ENCODE results near the gene RALGPS2.
A peak's percentile ranks its signal among the peaks of the same experiment; 100 is the strongest.

The RALGPS2 gene

DNA sequence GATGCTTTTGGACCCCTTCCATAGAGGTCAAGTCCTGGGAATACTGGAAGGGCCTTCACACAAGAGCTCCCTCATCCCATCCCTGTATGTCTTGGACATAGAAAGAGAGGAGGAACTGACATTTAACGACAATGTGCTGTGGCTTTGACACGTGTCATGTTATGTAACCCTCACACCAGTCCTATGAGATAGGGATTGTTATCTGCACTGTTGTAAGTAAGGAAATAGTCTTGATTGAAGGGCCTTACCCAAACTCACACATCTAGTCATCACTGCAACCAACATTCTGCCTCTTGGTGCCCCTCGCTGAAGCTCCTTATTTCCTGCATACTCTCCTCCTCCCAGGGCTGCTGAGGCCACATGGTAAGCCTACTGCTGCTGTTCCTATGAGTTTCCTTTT lies 209.5 kb downstream of the RALGPS2 start:
- Mint-ChIP-seq H3K4me3 (no peak overlapping the region), H3K36me3 (ENCODE audit: low read depth) (no peaks in the 10 kb centered on the region)

GRCh38 chr1:178935610-178936009 lies 210.6 kb downstream of the RALGPS2 start:
- no peaks in the 10 kb centered on the region for H3K27me3 Mint-ChIP-seq (ENCODE audit: low read depth)
- H3K4me3 Mint-ChIP-seq: no peak overlapping the region
- H3K36me3 Mint-ChIP-seq (ENCODE audit: low read depth): no peaks in the 10 kb centered on the region
- H3K4me1 Mint-ChIP-seq: peaks cover 84% of the 10 kb centered on the region
- no peaks in the 10 kb centered on the region for H3K9me3 Mint-ChIP-seq
- TF ChIP-seq, protein P1, sequence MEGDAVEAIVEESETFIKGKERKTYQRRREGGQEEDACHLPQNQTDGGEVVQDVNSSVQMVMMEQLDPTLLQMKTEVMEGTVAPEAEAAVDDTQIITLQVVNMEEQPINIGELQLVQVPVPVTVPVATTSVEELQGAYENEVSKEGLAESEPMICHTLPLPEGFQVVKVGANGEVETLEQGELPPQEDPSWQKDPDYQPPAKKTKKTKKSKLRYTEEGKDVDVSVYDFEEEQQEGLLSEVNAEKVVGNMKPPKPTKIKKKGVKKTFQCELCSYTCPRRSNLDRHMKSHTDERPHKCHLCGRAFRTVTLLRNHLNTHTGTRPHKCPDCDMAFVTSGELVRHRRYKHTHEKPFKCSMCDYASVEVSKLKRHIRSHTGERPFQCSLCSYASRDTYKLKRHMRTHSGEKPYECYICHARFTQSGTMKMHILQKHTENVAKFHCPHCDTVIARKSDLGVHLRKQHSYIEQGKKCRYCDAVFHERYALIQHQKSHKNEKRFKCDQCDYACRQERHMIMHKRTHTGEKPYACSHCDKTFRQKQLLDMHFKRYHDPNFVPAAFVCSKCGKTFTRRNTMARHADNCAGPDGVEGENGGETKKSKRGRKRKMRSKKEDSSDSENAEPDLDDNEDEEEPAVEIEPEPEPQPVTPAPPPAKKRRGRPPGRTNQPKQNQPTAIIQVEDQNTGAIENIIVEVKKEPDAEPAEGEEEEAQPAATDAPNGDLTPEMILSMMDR (IDR thresholded peaks at IDR 0.05; ENCODE audit: unreplicated experiment in 3 of 3): no peak
- peak overlapping the region; percentile 63 to 84 (median 79) for H3K27ac Mint-ChIP-seq

More for the DNA sequence above, 209.5 kb downstream of the RALGPS2 start:
- Mint-ChIP-seq H3K27me3 (ENCODE audit: low read depth) (no peaks in the 10 kb centered on the region), H3K4me1 (peaks cover 82% of the 10 kb centered on the region), H3K27ac (peak overlapping the region; percentile 63 to 86 (median 84)), H3K9me3 (no peaks in the 10 kb centered on the region)
- TF ChIP-seq, protein P1 (IDR thresholded peaks at IDR 0.05; ENCODE audit: unreplicated experiment in 3 of 3): no peak

DNA sequence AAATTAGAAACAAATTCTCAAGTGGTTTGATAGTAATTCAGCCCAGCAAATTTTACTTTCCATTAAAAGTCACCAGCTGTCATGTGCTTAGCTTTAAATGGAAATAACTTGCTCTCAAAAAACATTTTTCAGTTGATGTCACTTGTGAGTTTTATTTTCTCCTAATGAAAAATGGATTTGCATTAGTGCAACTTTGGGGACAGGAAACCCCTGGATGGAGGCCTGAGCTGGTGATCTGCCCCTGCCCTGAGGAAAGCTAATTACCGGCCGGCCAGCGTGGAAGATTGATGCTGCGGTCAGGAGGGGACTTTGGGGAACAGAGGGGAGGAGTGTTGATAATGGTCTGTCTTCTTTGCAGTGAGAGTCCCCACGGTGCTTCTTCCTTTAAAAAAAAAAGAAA lies 212.7 kb downstream of the RALGPS2 start:
- no peaks in the 10 kb centered on the region for H3K36me3 Mint-ChIP-seq (ENCODE audit: low read depth)
- no peaks in the 10 kb centered on the region for H3K9me3 Mint-ChIP-seq
- peak overlapping the region; percentile 98 to 100 (median 98) for H3K27ac Mint-ChIP-seq
- peaks cover 83% of the 10 kb centered on the region for H3K4me1 Mint-ChIP-seq
- peak overlapping the region; percentile 17 to 51 (median 21) for H3K4me3 Mint-ChIP-seq
- TF ChIP-seq, protein P1 (IDR thresholded peaks at IDR 0.05; ENCODE audit: unreplicated experiment in 3 of 3): no peak
- H3K27me3 Mint-ChIP-seq (ENCODE audit: low read depth): no peaks in the 10 kb centered on the region

GRCh38 chr1:178938101-178938958 lies 213.3 kb downstream of the RALGPS2 start:
- Mint-ChIP-seq H3K36me3 (ENCODE audit: low read depth) (no peaks in the 10 kb centered on the region), H3K9me3 (no peaks in the 10 kb centered on the region), H3K27ac (peak overlapping the region; percentile 98 to 100 (median 98)), H3K27me3 (ENCODE audit: low read depth) (no peaks in the 10 kb centered on the region), H3K4me1 (peaks cover 80% of the 10 kb centered on the region), H3K4me3 (peak overlapping the region; percentile 61 to 72 (median 68))
- TF ChIP-seq, protein P1 (IDR thresholded peaks at IDR 0.05; ENCODE audit: unreplicated experiment in 3 of 3): no peak

GRCh38 chr1:178938959-178939317 lies 213.9 kb downstream of the RALGPS2 start:
- H3K9me3 Mint-ChIP-seq: no peaks in the 10 kb centered on the region
- no peaks in the 10 kb centered on the region for H3K36me3 Mint-ChIP-seq (ENCODE audit: low read depth)
- H3K27me3 Mint-ChIP-seq (ENCODE audit: low read depth): no peaks in the 10 kb centered on the region
- peak overlapping the region; percentile 98 to 100 (median 98) for H3K27ac Mint-ChIP-seq
- TF ChIP-seq, protein P1 (IDR thresholded peaks at IDR 0.05; ENCODE audit: unreplicated experiment in 3 of 3): no peak
- H3K4me1 Mint-ChIP-seq: peaks cover 74% of the 10 kb centered on the region
- peak overlapping the region; percentile 61 to 72 (median 68) for H3K4me3 Mint-ChIP-seq
